BE2C (cell line): Measurements from ENCODE around the gene IDI2. TPM values are rescaled to one million over a fixed set of nuclear protein-coding genes. Genes with fewer than 3 reads are reported as not detected.
"Not testable (repeated sequence)": the region's sequence is repeated elsewhere in the genome, so short reads cannot be mapped to it uniquely, and the experiment has no call there.

Source experiments
- DNase-seq: peaks from one replicate; pipeline ENCODE4 v3.0.0-alpha.2; 2020
- H3K27me3 ChIP-seq: fragments of 250-450 bp; sonication (Bioruptor Pico); 2 replicates; pipeline ENCODE4 v1.5.1; 2020; ENCODE audit warnings: mild to moderate bottlenecking
- H3K36me3 ChIP-seq: fragments of 250-450 bp; sonication (Bioruptor Pico); 2 replicates; pipeline ENCODE4 v1.5.1; 2020; ENCODE audit warnings: mild to moderate bottlenecking
- H3K4me1 ChIP-seq: fragments of 250-450 bp; sonication (Bioruptor Pico); 2 replicates; pipeline ENCODE4 v1.5.1; 2020
- H3K4me3 ChIP-seq: 2 replicates; pipeline ENCODE4 v1.5.1; 2011; ENCODE audit warnings: low read depth, low read length
- H3K9me3 ChIP-seq: fragments of 250-450 bp; sonication (Bioruptor Pico); 2 replicates; pipeline ENCODE4 v1.5.1; 2020
- polyA plus RNA-seq: library from polyadenylated mRNA; unstranded; fragments of >200 nt; gene quantifications from one replicate; pipeline ENCODE4 v1.2.1, GENCODE V29; 2012; ENCODE audit warnings: low read depth, missing spikeins; ENCODE audit not compliant: insufficient read length, insufficient read depth
- TF ChIP-seq, protein P1 (sequence below): IDR thresholded peaks from 2 replicates; pipeline ENCODE4 v1.5.1; 2012; ENCODE audit warnings: mild to moderate bottlenecking, low read depth, low read length

The IDI2 gene
- polyA plus RNA-seq: not detected

DNA sequence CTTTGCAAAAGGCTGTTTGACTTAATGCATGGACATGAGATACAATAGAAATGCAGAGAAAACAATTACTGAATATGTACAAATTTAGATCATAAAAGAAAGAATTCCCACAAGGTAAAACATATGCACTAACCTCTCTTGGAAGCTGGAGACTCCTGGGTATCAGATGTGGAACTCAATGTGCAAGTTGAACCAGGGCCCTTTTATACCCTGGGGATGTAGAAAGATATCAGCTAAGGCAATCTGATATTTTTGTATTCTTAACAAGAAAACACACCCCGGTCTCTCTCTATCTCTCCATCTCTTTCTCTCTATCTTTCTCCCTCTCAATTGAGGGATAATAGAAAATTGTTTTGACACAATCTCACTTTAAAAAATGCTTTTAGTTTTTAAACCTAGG, at the start of gene IDI2:
Gene IDI2, minus strand, starts transcription at position 177 of the 400 bp plus-strand sequence. CDS start 1,136 bp downstream, outside the sequence.
- no peaks in the 10 kb centered on the region for H3K27me3 ChIP-seq
- no peak within 1 kb of the TSS for H3K4me3 ChIP-seq
- no peaks in the 10 kb centered on the region for H3K4me1 ChIP-seq
- H3K9me3 ChIP-seq: no peaks in the 10 kb centered on the region
- H3K36me3 ChIP-seq: no peaks in the 10 kb centered on the region; the same call in 1 of the 2 replicates
- DNase-seq: no peak
- TF ChIP-seq, protein P1, sequence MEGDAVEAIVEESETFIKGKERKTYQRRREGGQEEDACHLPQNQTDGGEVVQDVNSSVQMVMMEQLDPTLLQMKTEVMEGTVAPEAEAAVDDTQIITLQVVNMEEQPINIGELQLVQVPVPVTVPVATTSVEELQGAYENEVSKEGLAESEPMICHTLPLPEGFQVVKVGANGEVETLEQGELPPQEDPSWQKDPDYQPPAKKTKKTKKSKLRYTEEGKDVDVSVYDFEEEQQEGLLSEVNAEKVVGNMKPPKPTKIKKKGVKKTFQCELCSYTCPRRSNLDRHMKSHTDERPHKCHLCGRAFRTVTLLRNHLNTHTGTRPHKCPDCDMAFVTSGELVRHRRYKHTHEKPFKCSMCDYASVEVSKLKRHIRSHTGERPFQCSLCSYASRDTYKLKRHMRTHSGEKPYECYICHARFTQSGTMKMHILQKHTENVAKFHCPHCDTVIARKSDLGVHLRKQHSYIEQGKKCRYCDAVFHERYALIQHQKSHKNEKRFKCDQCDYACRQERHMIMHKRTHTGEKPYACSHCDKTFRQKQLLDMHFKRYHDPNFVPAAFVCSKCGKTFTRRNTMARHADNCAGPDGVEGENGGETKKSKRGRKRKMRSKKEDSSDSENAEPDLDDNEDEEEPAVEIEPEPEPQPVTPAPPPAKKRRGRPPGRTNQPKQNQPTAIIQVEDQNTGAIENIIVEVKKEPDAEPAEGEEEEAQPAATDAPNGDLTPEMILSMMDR: no peak

DNA sequence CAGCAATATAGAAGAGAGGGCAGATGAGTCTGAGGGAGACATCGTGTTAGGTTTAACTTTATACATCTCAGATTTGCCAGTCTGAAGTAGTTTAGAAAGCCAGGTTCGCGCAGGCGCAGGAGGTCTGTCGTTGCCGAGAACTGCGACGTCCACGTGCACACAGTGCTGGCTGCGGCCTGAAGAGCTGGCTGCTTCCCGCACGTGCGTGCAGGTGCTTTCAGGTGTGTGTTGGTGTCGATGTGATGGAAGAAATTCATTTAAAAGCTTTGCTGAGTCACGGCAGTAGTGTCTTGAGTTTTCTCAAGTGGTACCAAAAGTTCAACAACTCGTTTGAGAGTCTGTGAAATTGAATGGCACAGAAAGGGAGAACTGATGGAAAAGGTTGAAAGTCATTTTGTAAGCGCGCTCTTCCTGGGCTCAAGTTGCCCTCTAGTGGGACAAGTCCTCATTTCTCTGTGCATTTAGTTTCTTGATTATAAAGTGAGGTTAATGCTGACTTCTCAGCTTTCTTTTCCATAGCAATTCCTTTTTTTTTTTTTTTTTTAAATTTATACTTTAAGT, 49.2 kb upstream of the IDI2 start:
- DNase-seq: no peak
- TF ChIP-seq, protein P1: peak; percentile 41; the same call in 1 of the 2 replicates
- Histone ChIP-seq H3K27me3 (no peaks in the 10 kb centered on the region), H3K4me1 (no peaks in the 10 kb centered on the region), H3K9me3 (no peaks in the 10 kb centered on the region), H3K36me3 (peaks cover 4% of the 10 kb centered on the region; the same call in 1 of the 2 replicates), H3K4me3 (no peak overlapping the region)

DNA sequence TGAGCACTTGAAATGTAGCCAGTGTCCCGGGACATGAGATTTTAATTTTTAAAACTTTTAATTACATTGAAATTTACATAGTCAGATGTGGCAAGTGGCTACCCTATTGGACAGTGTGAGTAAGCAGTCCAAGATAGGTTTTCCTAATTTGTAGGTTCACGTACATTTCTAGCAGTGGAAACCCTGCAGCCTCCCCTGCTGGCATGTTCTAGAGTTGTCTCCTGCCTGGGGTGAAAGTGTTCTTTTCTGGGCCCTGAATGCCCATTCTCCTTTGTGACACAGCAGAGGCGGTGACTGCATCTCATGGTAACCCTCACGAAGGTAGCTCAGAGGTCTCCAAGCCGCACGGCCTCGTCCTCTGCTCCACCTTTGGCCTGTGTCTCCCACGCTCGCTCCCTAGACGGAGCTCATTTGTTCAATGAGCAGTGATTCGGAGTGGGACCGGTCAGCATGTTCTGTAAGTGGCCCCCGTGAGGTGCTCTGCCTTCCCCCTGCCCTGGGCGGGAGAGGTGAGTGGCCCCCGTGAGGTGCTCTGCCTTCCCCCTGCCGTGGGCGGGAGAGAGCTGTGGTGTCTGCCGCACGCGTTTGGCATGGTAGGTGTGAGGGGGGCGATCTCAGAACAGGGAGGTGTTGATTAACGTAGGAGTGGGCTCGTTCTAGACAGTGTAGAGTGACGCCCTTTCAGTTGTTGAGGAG, 48.5 kb upstream of the IDI2 start:
- DNase-seq: no peak
- H3K27me3 ChIP-seq: no peaks in the 10 kb centered on the region
- TF ChIP-seq, protein P1: peak; percentile 17; the same call in 1 of the 2 replicates
- H3K36me3 ChIP-seq: no peaks in the 10 kb centered on the region
- no peak overlapping the region for H3K4me3 ChIP-seq
- H3K9me3 ChIP-seq: no peaks in the 10 kb centered on the region
- H3K4me1 ChIP-seq: no peaks in the 10 kb centered on the region

DNA sequence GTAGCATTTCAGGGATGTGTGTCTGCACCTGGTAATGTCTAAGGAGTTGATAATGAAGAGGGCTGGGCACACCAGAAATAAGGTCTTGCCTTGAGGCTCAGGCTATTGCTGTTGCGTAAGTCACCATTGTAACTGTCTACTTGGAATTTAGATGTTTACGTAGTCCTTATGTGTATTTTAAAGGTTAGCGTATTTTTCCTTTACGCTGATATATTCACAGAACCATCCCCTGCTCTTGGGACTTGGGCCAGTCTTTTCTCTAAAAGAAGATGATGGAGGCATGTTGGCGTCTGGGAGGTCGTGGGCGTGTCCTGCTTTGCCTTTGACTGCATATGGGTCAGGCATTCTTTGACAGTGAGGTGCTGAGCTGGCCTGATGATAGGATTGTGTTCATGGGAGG, 45.3 kb upstream of the IDI2 start:
- Histone ChIP-seq H3K4me3 (no peak overlapping the region), H3K27me3 (no peaks in the 10 kb centered on the region), H3K9me3 (no peaks in the 10 kb centered on the region), H3K4me1 (no peaks in the 10 kb centered on the region), H3K36me3 (no peaks in the 10 kb centered on the region)
- DNase-seq: no peak
- TF ChIP-seq, protein P1: no peak

DNA sequence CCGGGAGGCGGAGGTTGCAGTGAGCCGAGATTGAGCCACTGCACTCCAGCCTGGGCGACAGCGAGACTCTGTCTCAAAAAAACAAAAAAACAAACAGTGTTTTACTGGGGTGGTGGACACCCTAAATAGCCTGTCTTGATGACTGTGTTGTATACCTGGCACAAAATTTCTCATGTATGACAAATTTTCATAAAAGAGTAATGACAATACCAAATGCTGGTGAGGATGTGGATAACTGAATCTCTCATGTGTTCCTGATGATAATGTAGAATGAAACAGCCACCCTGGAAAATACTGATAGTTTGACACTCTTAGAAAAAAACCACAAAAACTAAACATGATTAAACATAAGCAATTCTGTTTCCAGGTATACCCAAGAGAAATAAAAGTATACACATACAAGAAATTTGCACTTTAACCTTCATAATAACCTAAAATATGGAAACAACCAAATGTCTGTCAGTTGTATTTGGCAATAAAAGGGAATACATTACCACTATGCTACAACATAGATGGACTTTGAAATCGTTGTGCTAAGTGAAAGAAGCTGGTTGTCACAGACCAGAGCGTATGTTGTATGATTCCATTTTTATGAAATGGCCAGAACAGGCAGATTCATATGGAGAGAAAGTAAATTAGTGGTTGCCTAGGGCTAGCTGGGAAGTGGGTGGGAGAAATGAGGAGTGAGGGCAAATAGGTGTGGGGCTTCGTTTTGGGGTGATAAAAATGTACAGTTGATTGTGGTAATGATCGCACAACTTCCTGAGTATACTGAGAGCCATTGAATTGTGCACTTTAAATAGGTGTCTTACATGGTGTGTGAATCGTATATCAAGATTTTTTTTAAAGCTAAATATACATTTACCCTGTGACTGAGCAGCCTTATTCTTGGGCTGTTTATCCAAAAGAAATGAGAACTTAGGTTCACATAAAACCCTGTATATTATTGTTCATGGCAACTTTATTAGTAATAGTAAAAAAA, 43.0 kb upstream of the IDI2 start:
- TF ChIP-seq, protein P1: no peak
- Histone ChIP-seq H3K9me3 (no peaks in the 10 kb centered on the region), H3K27me3 (no peaks in the 10 kb centered on the region), H3K36me3 (no peaks in the 10 kb centered on the region), H3K4me1 (no peaks in the 10 kb centered on the region), H3K4me3 (no peak overlapping the region)
- no peak for DNase-seq

DNA sequence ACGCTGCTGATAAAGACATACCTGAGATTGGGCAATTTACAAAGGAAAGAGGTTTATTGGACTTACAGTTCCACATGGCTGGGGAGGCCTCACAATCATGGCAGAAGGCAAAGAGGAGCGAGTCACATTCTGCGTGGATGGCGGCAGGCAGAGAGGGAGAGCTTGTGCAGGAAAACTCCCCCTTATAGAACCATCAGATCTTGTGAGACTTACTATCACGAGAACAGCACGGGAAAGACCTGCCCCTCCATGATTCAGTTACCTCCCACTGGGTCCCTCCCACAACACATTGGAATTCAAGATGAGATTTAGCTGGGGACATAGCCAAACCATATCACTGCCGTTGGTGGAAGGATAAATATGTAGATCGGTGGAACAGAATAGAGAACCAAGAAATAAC, 41.1 kb upstream of the IDI2 start:
- not testable (repeated sequence) for H3K27me3 ChIP-seq, H3K4me1 ChIP-seq, H3K36me3 ChIP-seq, H3K4me3 ChIP-seq, DNase-seq, H3K9me3 ChIP-seq
